Gastroesophageal sphincter (tissue), 3 donors: Measurements from ENCODE around the gene DCANP1.

Experiments used
- EP300 ChIP-seq: sonication (generic); formaldehyde crosslinking; IDR thresholded peaks from one replicate; pipeline ENCODE4 v1.6.1; 2017; ENCODE audit warnings: antibody characterized with exemption, mild to moderate bottlenecking
- POLR2A ChIP-seq, 2 donors: fragments of 450-650 bp; IDR thresholded peaks; one replicate each; pipeline ENCODE4 v1.6.1; 2017; ENCODE audit warnings: antibody characterized with exemption in 2 of 2, mild to moderate bottlenecking in 2 of 2, moderate library complexity in 1 of 2
- TF ChIP-seq, protein P1 (sequence below), 4 experiments: fragments of 200-600 bp in 2 of 4; fragments of 450-650 bp in 2 of 4; sonication (generic) in 1 of 4; IDR thresholded peaks; one replicate each; pipeline ENCODE4 v1.5.1; 2017 to 2019; ENCODE audit warnings: antibody characterized with exemption in 4 of 4, mild to moderate bottlenecking in 2 of 4, moderate library complexity in 2 of 4

DNA sequence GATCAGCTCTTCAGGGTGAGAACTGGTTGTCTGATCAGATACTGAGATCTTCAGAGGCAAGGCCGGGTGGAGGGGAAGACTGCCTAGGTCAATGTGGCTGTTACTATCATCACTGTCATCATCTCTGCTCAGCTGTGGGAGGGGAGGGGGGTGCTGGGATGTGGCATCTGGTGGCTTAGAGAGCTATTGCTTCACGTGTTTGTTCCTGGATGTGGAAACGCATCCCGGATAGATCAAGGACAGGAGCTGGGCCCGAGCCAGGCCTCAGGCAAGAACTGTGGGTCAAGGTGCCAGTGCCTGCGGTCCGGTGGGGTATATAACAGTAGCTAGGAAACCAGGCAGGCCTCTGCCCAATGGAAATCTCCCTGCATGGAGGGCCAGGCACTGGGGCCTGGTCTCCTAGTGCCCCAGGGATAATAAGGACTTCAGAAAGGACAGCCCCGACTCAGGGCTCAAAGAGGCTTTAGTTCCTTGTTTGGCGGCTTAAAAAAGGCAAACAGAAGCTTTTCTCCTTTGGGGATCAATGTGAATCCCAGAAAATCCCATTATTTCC lies 35.3 kb upstream of the DCANP1 start:
- TF ChIP-seq POLR2A (IDR thresholded peaks at IDR 0.05) (no peak), EP300 (no peak)
- TF ChIP-seq, protein P1, sequence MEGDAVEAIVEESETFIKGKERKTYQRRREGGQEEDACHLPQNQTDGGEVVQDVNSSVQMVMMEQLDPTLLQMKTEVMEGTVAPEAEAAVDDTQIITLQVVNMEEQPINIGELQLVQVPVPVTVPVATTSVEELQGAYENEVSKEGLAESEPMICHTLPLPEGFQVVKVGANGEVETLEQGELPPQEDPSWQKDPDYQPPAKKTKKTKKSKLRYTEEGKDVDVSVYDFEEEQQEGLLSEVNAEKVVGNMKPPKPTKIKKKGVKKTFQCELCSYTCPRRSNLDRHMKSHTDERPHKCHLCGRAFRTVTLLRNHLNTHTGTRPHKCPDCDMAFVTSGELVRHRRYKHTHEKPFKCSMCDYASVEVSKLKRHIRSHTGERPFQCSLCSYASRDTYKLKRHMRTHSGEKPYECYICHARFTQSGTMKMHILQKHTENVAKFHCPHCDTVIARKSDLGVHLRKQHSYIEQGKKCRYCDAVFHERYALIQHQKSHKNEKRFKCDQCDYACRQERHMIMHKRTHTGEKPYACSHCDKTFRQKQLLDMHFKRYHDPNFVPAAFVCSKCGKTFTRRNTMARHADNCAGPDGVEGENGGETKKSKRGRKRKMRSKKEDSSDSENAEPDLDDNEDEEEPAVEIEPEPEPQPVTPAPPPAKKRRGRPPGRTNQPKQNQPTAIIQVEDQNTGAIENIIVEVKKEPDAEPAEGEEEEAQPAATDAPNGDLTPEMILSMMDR (IDR thresholded peaks at IDR 0.05) = no peak
